Measurements from ENCODE around the gene ZDHHC8.

DNA sequence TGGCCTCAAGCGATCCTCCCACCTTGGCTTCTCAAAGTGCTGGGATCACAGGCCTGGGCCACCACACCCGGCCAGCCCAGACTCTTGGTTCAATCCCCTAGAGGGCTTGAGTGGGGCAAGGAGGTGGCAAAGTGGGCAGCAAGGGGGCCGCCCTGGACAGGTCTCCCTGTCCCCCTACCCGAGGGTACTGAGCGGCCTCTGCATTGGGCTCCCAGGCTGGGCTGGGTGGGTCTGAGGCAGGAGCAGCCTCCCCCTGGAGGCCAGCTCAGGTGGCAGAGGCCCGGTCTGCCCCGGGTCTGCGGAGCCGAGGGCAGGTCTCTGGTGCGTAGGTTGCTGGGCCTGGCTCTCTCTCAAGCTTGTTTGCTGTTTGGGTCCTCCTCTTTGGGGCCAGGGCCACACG, 41.6 kb downstream of the ZDHHC8 start:
- no peak for TF ChIP-seq CTCF (IDR thresholded peaks at IDR 0.05)
- TF ChIP-seq POLR2A (IDR thresholded peaks at IDR 0.05; ENCODE audit: low read length), result no peak
- TF ChIP-seq MAFK (IDR thresholded peaks at IDR 0.05; ENCODE audit: partially characterized antibody), result no peak
- TF ChIP-seq RAD21 (conservative IDR thresholded peaks at IDR 0.05 in 1 of 2, IDR thresholded peaks at IDR 0.05 in 1 of 2), result no peak
- TF ChIP-seq RARB (CRISPR knock-in tag; IDR thresholded peaks at IDR 0.05), result no peak
- no peak for TF ChIP-seq CEBPB (IDR thresholded peaks at IDR 0.05)

Data from A549 (cell line).